Testis (tissue), 2 donors: ENCODE measurements around the gene ENKD1.

ENCODE experiments used
- POLR2A ChIP-seq: fragments of 450-650 bp; IDR thresholded peaks from one replicate; pipeline ENCODE4 v1.6.1; 2017; ENCODE audit warnings: antibody characterized with exemption, mild to moderate bottlenecking, moderate library complexity
- TF ChIP-seq, protein P1 (sequence below), 3 experiments: fragments of 450-650 bp in 2 of 3; fragments of 200-600 bp in 1 of 3; sonication (generic) in 1 of 3; IDR thresholded peaks; one replicate each; pipeline ENCODE4 v1.5.1; 2016 to 2019; ENCODE audit warnings: antibody characterized with exemption in 3 of 3, mild to moderate bottlenecking in 2 of 3, moderate library complexity in 1 of 3

DNA sequence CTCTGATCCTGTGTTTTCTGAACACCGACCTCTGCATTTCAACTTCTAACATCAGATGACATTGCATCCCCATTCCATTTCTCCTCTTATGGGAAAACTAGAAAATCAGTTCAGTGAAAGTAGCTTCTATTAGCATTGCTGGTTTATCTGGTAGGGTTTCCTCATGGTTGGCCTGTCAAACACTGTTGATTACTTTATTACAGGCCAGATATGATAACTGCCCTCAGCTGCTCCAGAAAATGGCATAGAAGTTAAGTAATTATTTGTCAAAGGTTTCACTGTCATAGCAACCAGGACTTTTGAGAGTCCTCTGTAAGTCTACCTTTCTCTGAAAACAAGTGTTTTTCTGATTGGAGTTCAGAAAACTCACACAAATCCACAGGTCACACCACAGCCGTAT is 49.5 kb upstream of the ENKD1 start:
- TF ChIP-seq, protein P1, sequence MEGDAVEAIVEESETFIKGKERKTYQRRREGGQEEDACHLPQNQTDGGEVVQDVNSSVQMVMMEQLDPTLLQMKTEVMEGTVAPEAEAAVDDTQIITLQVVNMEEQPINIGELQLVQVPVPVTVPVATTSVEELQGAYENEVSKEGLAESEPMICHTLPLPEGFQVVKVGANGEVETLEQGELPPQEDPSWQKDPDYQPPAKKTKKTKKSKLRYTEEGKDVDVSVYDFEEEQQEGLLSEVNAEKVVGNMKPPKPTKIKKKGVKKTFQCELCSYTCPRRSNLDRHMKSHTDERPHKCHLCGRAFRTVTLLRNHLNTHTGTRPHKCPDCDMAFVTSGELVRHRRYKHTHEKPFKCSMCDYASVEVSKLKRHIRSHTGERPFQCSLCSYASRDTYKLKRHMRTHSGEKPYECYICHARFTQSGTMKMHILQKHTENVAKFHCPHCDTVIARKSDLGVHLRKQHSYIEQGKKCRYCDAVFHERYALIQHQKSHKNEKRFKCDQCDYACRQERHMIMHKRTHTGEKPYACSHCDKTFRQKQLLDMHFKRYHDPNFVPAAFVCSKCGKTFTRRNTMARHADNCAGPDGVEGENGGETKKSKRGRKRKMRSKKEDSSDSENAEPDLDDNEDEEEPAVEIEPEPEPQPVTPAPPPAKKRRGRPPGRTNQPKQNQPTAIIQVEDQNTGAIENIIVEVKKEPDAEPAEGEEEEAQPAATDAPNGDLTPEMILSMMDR (IDR thresholded peaks at IDR 0.05): no peak
- no peak for TF ChIP-seq POLR2A
